Skeletal muscle satellite cell (primary cell): Measurements from ENCODE around the gene CLPTM1L.
"Not testable (repeated sequence)": the region's sequence is repeated elsewhere in the genome, so short reads cannot be mapped to it uniquely, and the experiment has no call there.

Experiments used
- H3K27me3 ChIP-seq: 2 replicates; pipeline ENCODE4 v1.7.0; 2013; ENCODE audit warnings: low read length; ENCODE audit not compliant: control insufficient read depth, insufficient read depth
- H3K36me3 ChIP-seq: 2 replicates; pipeline ENCODE4 v1.7.0; 2013; ENCODE audit warnings: mild to moderate bottlenecking, control low read depth, low read length; ENCODE audit not compliant: insufficient read depth
- H3K4me1 ChIP-seq: 2 replicates; pipeline ENCODE4 v1.7.0; 2013; ENCODE audit warnings: low read length; ENCODE audit not compliant: control insufficient read depth, insufficient read depth
- H3K4me2 ChIP-seq: 2 replicates; pipeline ENCODE4 v1.7.0; 2013; ENCODE audit warnings: mild to moderate bottlenecking, low read length
- H3K4me3 ChIP-seq: 2 replicates; pipeline ENCODE4 v1.7.0; 2013; ENCODE audit warnings: low read length
- H3K9ac ChIP-seq: 2 replicates; pipeline ENCODE4 v1.7.0; 2013; ENCODE audit warnings: mild to moderate bottlenecking, low read depth, low read length, moderate library complexity
- H3K9me3 ChIP-seq: replicated peaks from 2 replicates; pipeline ENCODE4 v1.7.0; 2013; ENCODE audit warnings: mild to moderate bottlenecking, control low read depth, low read length

CLPTM1L gene

DNA sequence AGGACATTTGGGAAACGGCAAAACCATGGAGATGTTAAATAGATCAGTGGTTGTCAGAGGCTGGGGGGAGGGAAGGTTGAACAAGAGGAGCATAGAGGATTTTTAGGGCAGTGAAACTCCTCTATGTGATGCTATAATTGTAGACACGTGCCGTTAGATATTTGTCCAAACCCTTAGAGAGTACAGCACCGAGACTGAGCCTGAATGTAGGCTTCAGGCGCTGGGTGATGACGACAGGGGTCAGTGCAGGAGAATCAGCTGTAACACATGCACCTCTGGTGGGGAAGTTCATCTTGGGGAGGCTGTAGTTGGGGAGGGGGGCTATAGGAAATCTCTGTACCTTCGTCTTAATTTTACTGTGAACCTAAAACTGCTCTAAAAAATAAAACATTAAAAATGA lies 22.2 kb upstream of the CLPTM1L start:
- Histone ChIP-seq H3K4me3 (no peak overlapping the region), H3K4me2 (no peak overlapping the region), H3K9me3 (no peaks in the 10 kb centered on the region), H3K4me1 (no peaks in the 10 kb centered on the region), H3K27me3 (peaks cover 51% of the 10 kb centered on the region), H3K36me3 (no peaks in the 10 kb centered on the region), H3K9ac (no peak overlapping the region)

GRCh38 chr5:1366514-1366913 lies 21.6 kb upstream of the CLPTM1L start:
- H3K4me3 ChIP-seq: no peak overlapping the region
- H3K9me3 ChIP-seq: no peaks in the 10 kb centered on the region
- H3K36me3 ChIP-seq: no peaks in the 10 kb centered on the region
- H3K4me1 ChIP-seq: no peaks in the 10 kb centered on the region
- peaks cover 50% of the 10 kb centered on the region for H3K27me3 ChIP-seq
- no peak overlapping the region for H3K9ac ChIP-seq
- H3K4me2 ChIP-seq: no peak overlapping the region

- no peak overlapping the region for H3K4me2 ChIP-seq
- no peak overlapping the region for H3K4me3 ChIP-seq
- no peaks in the 10 kb centered on the region for H3K9me3 ChIP-seq
- no peaks in the 10 kb centered on the region for H3K36me3 ChIP-seq
- no peaks in the 10 kb centered on the region for H3K4me1 ChIP-seq
- no peak overlapping the region for H3K9ac ChIP-seq
- H3K27me3 ChIP-seq: peaks cover 61% of the 10 kb centered on the region
These were observed 19.3 kb upstream of the CLPTM1L start for GRCh38 chr5:1364211-1364610.

- H3K36me3 ChIP-seq: no peaks in the 10 kb centered on the region
- no peak overlapping the region for H3K4me2 ChIP-seq
- peaks cover 59% of the 10 kb centered on the region for H3K27me3 ChIP-seq
- H3K4me3 ChIP-seq: no peak overlapping the region
- H3K9ac ChIP-seq: no peak overlapping the region
- H3K4me1 ChIP-seq: no peaks in the 10 kb centered on the region
- H3K9me3 ChIP-seq: no peaks in the 10 kb centered on the region
These were observed 18.7 kb upstream of the CLPTM1L start for GRCh38 chr5:1363581-1363980.

DNA sequence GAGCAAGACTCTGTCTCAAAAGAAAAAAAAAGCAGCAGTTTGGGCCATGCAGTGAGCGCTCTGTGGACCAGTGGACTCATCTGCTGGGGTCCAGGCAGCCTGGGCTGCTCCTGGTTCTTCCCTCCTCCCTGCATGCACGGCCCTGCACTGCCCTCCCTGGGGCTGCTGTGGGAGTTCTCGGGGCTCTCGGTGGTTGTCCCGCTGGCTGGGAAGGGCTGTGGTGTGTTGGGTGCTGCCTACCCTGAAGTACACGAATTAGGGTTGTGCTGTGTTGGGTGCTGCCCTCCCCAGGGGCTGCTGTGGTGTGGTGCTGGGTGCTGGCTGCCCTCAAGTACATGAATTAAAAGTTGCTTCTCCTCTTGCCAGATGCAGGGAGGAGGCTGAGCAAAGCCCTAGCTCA lies 18.3 kb upstream of the CLPTM1L start:
- H3K9ac ChIP-seq: no peak overlapping the region
- H3K36me3 ChIP-seq: no peaks in the 10 kb centered on the region
- peaks cover 59% of the 10 kb centered on the region for H3K27me3 ChIP-seq
- no peak overlapping the region for H3K4me3 ChIP-seq
- no peaks in the 10 kb centered on the region for H3K9me3 ChIP-seq
- no peaks in the 10 kb centered on the region for H3K4me1 ChIP-seq
- no peak overlapping the region for H3K4me2 ChIP-seq

- Histone ChIP-seq H3K4me3 (no peak overlapping the region), H3K4me2 (no peak overlapping the region), H3K4me1 (no peaks in the 10 kb centered on the region), H3K9ac (no peak overlapping the region), H3K36me3 (no peaks in the 10 kb centered on the region), H3K9me3 (no peaks in the 10 kb centered on the region), H3K27me3 (peaks cover 62% of the 10 kb centered on the region)
These were observed 17.5 kb upstream of the CLPTM1L start for GRCh38 chr5:1362242-1363015.

- H3K4me1 ChIP-seq: no peaks in the 10 kb centered on the region
- H3K27me3 ChIP-seq: peaks cover 62% of the 10 kb centered on the region
- H3K9me3 ChIP-seq: no peaks in the 10 kb centered on the region
- H3K4me3 ChIP-seq: no peak overlapping the region
- H3K9ac ChIP-seq: no peak overlapping the region
- no peak overlapping the region for H3K4me2 ChIP-seq
- H3K36me3 ChIP-seq: no peaks in the 10 kb centered on the region
These were observed 16.0 kb upstream of the CLPTM1L start for GRCh38 chr5:1360861-1361260.

DNA sequence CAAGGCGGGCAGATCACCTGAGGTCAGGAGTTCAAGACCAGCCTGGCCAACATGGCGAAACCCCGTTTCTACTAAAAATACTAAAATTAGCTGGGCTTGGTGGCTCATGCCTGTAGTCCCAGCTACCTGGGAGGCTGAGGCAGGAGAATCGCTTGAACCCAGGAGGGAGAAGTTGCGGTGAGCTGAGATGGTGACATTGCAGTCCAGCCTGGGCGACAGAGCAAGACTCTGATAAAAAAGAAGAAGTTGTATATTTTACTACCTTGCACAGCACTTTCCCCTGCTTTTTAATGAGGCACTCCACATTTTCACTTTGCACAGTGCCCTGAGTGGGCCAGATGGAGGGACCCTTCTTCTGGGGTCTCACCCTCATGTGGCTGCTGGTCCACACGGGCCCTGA lies 15.5 kb upstream of the CLPTM1L start:
- not testable (repeated sequence) for H3K4me3 ChIP-seq, H3K9ac ChIP-seq, H3K9me3 ChIP-seq, H3K4me2 ChIP-seq, H3K36me3 ChIP-seq, H3K4me1 ChIP-seq
- peaks cover 63% of the 10 kb centered on the region for H3K27me3 ChIP-seq

DNA sequence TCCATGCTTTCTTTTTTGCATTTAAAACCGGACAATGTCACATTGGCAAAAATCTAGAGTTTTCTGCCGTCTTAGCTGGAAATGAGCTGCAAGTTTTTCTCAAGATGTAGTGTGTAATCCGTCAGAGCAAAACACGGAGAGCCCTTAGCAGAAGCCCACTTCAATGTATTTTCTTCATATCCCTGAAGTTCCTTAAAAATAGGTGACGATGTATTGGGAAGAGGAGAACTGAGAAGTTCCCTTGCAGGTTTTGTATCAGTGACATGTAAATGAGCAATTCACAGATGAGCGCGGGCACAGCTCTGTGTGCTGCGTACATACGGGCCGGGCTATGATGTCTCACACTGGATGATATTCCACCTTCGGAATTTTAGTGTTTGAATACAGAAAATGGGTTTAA lies 14.8 kb upstream of the CLPTM1L start:
- peaks cover 63% of the 10 kb centered on the region for H3K27me3 ChIP-seq
- no peaks in the 10 kb centered on the region for H3K4me1 ChIP-seq
- H3K9me3 ChIP-seq: no peaks in the 10 kb centered on the region
- no peak overlapping the region for H3K9ac ChIP-seq
- H3K36me3 ChIP-seq: no peaks in the 10 kb centered on the region
- no peak overlapping the region for H3K4me3 ChIP-seq
- H3K4me2 ChIP-seq: no peak overlapping the region

DNA sequence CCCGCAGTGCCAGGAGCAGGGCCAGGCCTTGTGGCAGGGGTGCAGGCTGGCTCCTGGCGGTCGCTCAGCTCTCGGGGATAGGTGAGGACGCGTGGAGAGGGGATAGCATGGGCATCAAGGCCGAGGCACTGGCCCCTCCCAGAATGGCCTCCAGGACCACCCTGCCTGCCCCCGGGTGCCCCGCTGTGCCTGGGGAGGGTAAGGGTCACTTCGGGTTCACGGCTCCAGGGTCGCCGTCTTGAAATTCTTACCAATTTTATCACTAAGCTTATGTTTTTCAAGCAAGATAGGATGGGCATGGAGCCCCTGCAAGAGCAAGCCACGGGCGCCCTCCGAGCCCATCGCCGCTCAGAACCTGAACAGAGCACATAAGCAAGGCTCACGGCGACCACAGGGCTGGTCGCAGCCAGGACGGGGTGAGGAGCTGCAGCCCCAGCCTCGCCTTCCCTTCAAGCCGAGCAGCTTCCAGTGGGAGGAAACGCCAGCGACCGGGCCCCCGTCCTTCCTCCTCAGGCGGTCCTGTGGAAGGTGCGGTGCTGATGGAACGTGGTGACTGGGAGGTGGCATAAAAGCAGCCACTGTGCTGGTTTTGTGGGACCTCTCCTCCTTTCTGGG lies 14.2 kb upstream of the CLPTM1L start:
- Histone ChIP-seq H3K4me1 (no peaks in the 10 kb centered on the region), H3K36me3 (no peaks in the 10 kb centered on the region), H3K9me3 (no peaks in the 10 kb centered on the region), H3K9ac (no peak overlapping the region), H3K27me3 (peaks cover 59% of the 10 kb centered on the region), H3K4me3 (no peak overlapping the region), H3K4me2 (no peak overlapping the region)

DNA sequence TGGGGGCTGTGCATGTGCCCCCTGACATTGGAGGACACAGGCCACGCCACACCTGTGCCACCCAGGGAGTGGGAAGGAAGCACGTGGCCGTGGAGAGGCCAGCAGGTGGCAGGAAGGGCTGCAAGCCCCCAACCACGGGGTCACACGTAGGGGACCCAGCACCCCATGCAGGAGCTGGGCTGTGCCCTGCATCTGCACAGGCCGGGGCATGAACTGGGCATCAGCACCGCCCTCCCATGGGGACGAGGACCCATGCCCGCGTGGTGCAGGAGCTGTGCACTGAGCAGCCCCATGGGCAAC lies 13.8 kb upstream of the CLPTM1L start:
- Histone ChIP-seq H3K9ac (no peak overlapping the region), H3K27me3 (peaks cover 58% of the 10 kb centered on the region), H3K9me3 (no peaks in the 10 kb centered on the region), H3K4me2 (no peak overlapping the region), H3K4me3 (no peak overlapping the region), H3K36me3 (no peaks in the 10 kb centered on the region), H3K4me1 (no peaks in the 10 kb centered on the region)
